Measurements from ENCODE around the gene RASSF1. TPM values are rescaled to one million over a fixed set of nuclear protein-coding genes. Genes with fewer than 3 reads are reported as not detected.
A peak's percentile ranks its signal among the peaks of the same experiment; 100 is the strongest.

Gene RASSF1
- total and polyA plus RNA-seq, 2 of the 13 experiments (the other 11 are each of a cell fraction or from before 2014, with no cell fraction given) = 10.2 to 27.5 TPM

- no peak for TF ChIP-seq AHDC1 (CRISPR knock-in tag; IDR thresholded peaks at IDR 0.05; ENCODE audit: borderline replicate concordance)
- peak; percentile 19 for TF ChIP-seq ZNF781 (CRISPR knock-in tag; IDR thresholded peaks at IDR 0.05; ENCODE audit: borderline replicate concordance, not compliant biosample characterization)
- no peak for TF ChIP-seq ZNF17 (CRISPR knock-in tag; IDR thresholded peaks at IDR 0.05)
- no peak for TF ChIP-seq NFIC (IDR thresholded peaks at IDR 0.05; ENCODE audit: low read length)
- no peak; the same call in 1 of the 2 replicates for TF ChIP-seq KDM4B (CRISPR knock-in tag; IDR thresholded peaks at IDR 0.05)
- TF ChIP-seq FOSL1 (CRISPR knock-in tag; IDR thresholded peaks at IDR 0.05; ENCODE audit: borderline replicate concordance) = no peak
- TF ChIP-seq RFX5 (IDR thresholded peaks at IDR 0.05; ENCODE audit: low read depth, low read length) = no peak
- no peak for TF ChIP-seq RORA (CRISPR knock-in tag; IDR thresholded peaks at IDR 0.05)
- peak; percentile 75; the same call in 1 of the 2 replicates for TF ChIP-seq TGIF2 (CRISPR knock-in tag; IDR thresholded peaks at IDR 0.05)
- TF ChIP-seq ZNF567 (CRISPR knock-in tag; IDR thresholded peaks at IDR 0.05; ENCODE audit: borderline replicate concordance) = no peak
- TF ChIP-seq ZNF225 (CRISPR knock-in tag; IDR thresholded peaks at IDR 0.05) = no peak
- 0 out of 2 replicates have a peak, but pooled peaks have one; percentile 38 for TF ChIP-seq ZNF678 (CRISPR knock-in tag; IDR thresholded peaks at IDR 0.05)
- peak; percentile 96 for TF ChIP-seq ZNF574 (CRISPR knock-in tag; IDR thresholded peaks at IDR 0.05)
- TF ChIP-seq ZNF431 (CRISPR knock-in tag; IDR thresholded peaks at IDR 0.05; ENCODE audit: borderline replicate concordance, low read depth) = no peak
- TF ChIP-seq ZNF513 (CRISPR knock-in tag; conservative IDR thresholded peaks at IDR 0.05) = peak; percentile 100
- peak; percentile 3; the same call in 1 of the 2 replicates for TF ChIP-seq ZNF354B (CRISPR knock-in tag; IDR thresholded peaks at IDR 0.05)
- TF ChIP-seq TCF7L2 (IDR thresholded peaks at IDR 0.05; ENCODE audit: low read depth, low read length) = no peak
- peak; percentile 47; the same call in 1 of the 2 replicates for TF ChIP-seq ZBTB7B (CRISPR knock-in tag; IDR thresholded peaks at IDR 0.05)
These were observed 48.2 kb downstream of the RASSF1 start, which contains the start of gene IFRD2 (continued) for GRCh38 chr3:50292159-50293078.
